GM08714 (cell line): ENCODE measurements around the gene SND1.

Source experiments
- H3K4me3 ChIP-seq: fragments of 200-500 bp; sonication (Bioruptor generic); 2 replicates; pipeline ENCODE4 v1.5.1; 2014; ENCODE audit warnings: mild to moderate bottlenecking, low read length, inconsistent platforms
- ZNF274 ChIP-seq: IDR thresholded peaks from 2 replicates; pipeline ENCODE4 v1.6.1; 2012; ENCODE audit warnings: mild to moderate bottlenecking, low read depth, low read length

SND1 gene

GRCh38 chr7:127862525-127862924, 210.5 kb downstream of the SND1 start:
- TF ChIP-seq ZNF274, result no peak

GRCh38 chr7:127863082-127863481, 211.1 kb downstream of the SND1 start:
- H3K4me3 ChIP-seq, result no peak overlapping the region
- no peak for TF ChIP-seq ZNF274

More at GRCh38 chr7:127862525-127862924, 210.5 kb downstream of the SND1 start:
- no peak overlapping the region for H3K4me3 ChIP-seq

GRCh38 chr7:127865466-127865865, 213.5 kb downstream of the SND1 start:
- no peak overlapping the region for H3K4me3 ChIP-seq
- no peak for TF ChIP-seq ZNF274

GRCh38 chr7:127870231-127870907, 218.4 kb downstream of the SND1 start:
- no peak overlapping the region for H3K4me3 ChIP-seq
- no peak for TF ChIP-seq ZNF274

GRCh38 chr7:127871226-127871625, 219.2 kb downstream of the SND1 start:
- no peak for TF ChIP-seq ZNF274
- no peak overlapping the region for H3K4me3 ChIP-seq

- TF ChIP-seq ZNF274, result no peak
- H3K4me3 ChIP-seq, result no peak overlapping the region
Measured at GRCh38 chr7:127872122-127872521, 220.1 kb downstream of the SND1 start.

- H3K4me3 ChIP-seq, result no peak overlapping the region
- no peak for TF ChIP-seq ZNF274
Measured at GRCh38 chr7:127873151-127873550, 221.2 kb downstream of the SND1 start.

GRCh38 chr7:127873715-127874636, 222.0 kb downstream of the SND1 start:
- no peak for TF ChIP-seq ZNF274
- H3K4me3 ChIP-seq, result no peak overlapping the region

- H3K4me3 ChIP-seq, result no peak overlapping the region
- TF ChIP-seq ZNF274, result no peak
Measured at GRCh38 chr7:127874951-127875608, 223.1 kb downstream of the SND1 start.

GRCh38 chr7:127876393-127876792, 224.4 kb downstream of the SND1 start:
- no peak overlapping the region for H3K4me3 ChIP-seq
- TF ChIP-seq ZNF274, result no peak

- TF ChIP-seq ZNF274, result no peak
- H3K4me3 ChIP-seq, result no peak overlapping the region
Measured at GRCh38 chr7:127877951-127878350, 226.0 kb downstream of the SND1 start.

GRCh38 chr7:127878791-127879190, 226.8 kb downstream of the SND1 start:
- no peak for TF ChIP-seq ZNF274
- no peak overlapping the region for H3K4me3 ChIP-seq

GRCh38 chr7:127879436-127879835, 227.4 kb downstream of the SND1 start:
- TF ChIP-seq ZNF274, result no peak
- no peak overlapping the region for H3K4me3 ChIP-seq

- no peak for TF ChIP-seq ZNF274
- H3K4me3 ChIP-seq, result no peak overlapping the region
Measured at GRCh38 chr7:127879942-127880341, 227.9 kb downstream of the SND1 start.

- H3K4me3 ChIP-seq, result no peak overlapping the region
- no peak for TF ChIP-seq ZNF274
Measured at GRCh38 chr7:127880454-127880853, 228.5 kb downstream of the SND1 start.

GRCh38 chr7:127881564-127881963, 229.6 kb downstream of the SND1 start:
- no peak overlapping the region for H3K4me3 ChIP-seq
- no peak for TF ChIP-seq ZNF274
